Measurements from ENCODE around the gene PLEKHA5.
"Not testable (repeated sequence)": the region's sequence is repeated elsewhere in the genome, so short reads cannot be mapped to it uniquely, and the experiment has no call there.

PLEKHA5 gene

GRCh38 chr12:19168644-19169043 lies 39.1 kb downstream of the PLEKHA5 start:
- no peak for DNase-seq

GRCh38 chr12:19169222-19169621 lies 39.7 kb downstream of the PLEKHA5 start:
- no peak for DNase-seq

- not testable (repeated sequence) for DNase-seq
These were observed 40.8 kb downstream of the PLEKHA5 start for GRCh38 chr12:19170286-19170685.

- DNase-seq, result no peak
These were observed 42.2 kb downstream of the PLEKHA5 start for GRCh38 chr12:19171731-19172130.

- peak; percentile 53 for DNase-seq
These were observed 48.2 kb downstream of the PLEKHA5 start for GRCh38 chr12:19177754-19178153.

GRCh38 chr12:19179986-19180385 lies 50.5 kb downstream of the PLEKHA5 start:
- DNase-seq, result no peak

- DNase-seq, result peak; percentile 26
These were observed 52.3 kb downstream of the PLEKHA5 start for GRCh38 chr12:19181666-19182426.

GRCh38 chr12:19183121-19183838 lies 53.7 kb downstream of the PLEKHA5 start:
- no peak for DNase-seq

GRCh38 chr12:19185262-19185929 lies 55.9 kb downstream of the PLEKHA5 start:
- no peak for DNase-seq

GRCh38 chr12:19186722-19187661 lies 57.5 kb downstream of the PLEKHA5 start:
- DNase-seq, result peak; percentile 54

- DNase-seq, result no peak
These were observed 60.0 kb downstream of the PLEKHA5 start for GRCh38 chr12:19189522-19189921.

- DNase-seq, result peak; percentile 73
These were observed 60.9 kb downstream of the PLEKHA5 start for GRCh38 chr12:19190292-19191031.

GRCh38 chr12:19191089-19191488 lies 61.6 kb downstream of the PLEKHA5 start:
- DNase-seq, result no peak

- no peak for DNase-seq
These were observed 62.0 kb downstream of the PLEKHA5 start for GRCh38 chr12:19191563-19191962.

GRCh38 chr12:19192710-19193109 lies 63.2 kb downstream of the PLEKHA5 start:
- DNase-seq, result no peak

- no peak for DNase-seq
These were observed 65.4 kb downstream of the PLEKHA5 start for GRCh38 chr12:19194963-19195362.

- DNase-seq, result no peak
These were observed 67.6 kb downstream of the PLEKHA5 start for GRCh38 chr12:19196959-19197630.

GRCh38 chr12:19198272-19198671 lies 68.7 kb downstream of the PLEKHA5 start:
- DNase-seq, result no peak

- DNase-seq, result no peak
These were observed 69.8 kb downstream of the PLEKHA5 start for GRCh38 chr12:19199332-19199731.

GRCh38 chr12:19200261-19200660 lies 70.7 kb downstream of the PLEKHA5 start:
- DNase-seq, result peak; percentile 58

- DNase-seq, result peak; percentile 19
These were observed 72.1 kb downstream of the PLEKHA5 start for GRCh38 chr12:19201661-19202060.
